CD14-positive monocyte (primary cell): ENCODE results near the gene RNF128. TPM values are rescaled to one million over a fixed set of nuclear protein-coding genes. Genes with fewer than 3 reads are reported as not detected.

Source experiments
- DNase-seq, 3 donors: peaks; one replicate each; pipeline ENCODE4 v3.0.0-alpha.2; 2011 to 2022
- H2AFZ ChIP-seq: 2 replicates; pipeline ENCODE4 v1.6.0; 2012; ENCODE audit warnings: mild to moderate bottlenecking, low read depth, low read length, inconsistent platforms; ENCODE audit not compliant: insufficient read depth, poor library complexity, severe bottlenecking
- H3K27ac ChIP-seq, 2 donors: 1 replicate in 1 of 2; 2 replicates in 1 of 2; pipeline ENCODE4 v1.5.1; 2012 to 2013; ENCODE audit warnings: low read length in 2 of 2, control low read depth in 1 of 2, inconsistent platforms in 1 of 2, low read depth in 1 of 2, mild to moderate bottlenecking in 1 of 2
- H3K27me3 ChIP-seq, 2 donors: one replicate each; pipeline versions ENCODE4 v1.6.0 to v1.6.1; 2011 to 2013; ENCODE audit warnings: low read length in 2 of 2; ENCODE audit not compliant: control insufficient read depth in 2 of 2, insufficient read depth in 2 of 2
- H3K36me3 ChIP-seq, 2 donors: replicated peaks in 1 of 2; 1 replicate in 1 of 2; 2 replicates in 1 of 2; pipeline versions ENCODE4 v1.5.1 to v1.6.1; 2012 to 2013; ENCODE audit warnings: low read length in 2 of 2, control low read depth in 1 of 2, inconsistent platforms in 1 of 2, mild to moderate bottlenecking in 1 of 2; ENCODE audit not compliant: insufficient read depth in 2 of 2, control insufficient read depth in 1 of 2
- H3K4me1 ChIP-seq, 2 donors: 1 replicate in 1 of 2; 2 replicates in 1 of 2; pipeline versions ENCODE4 v1.5.1 to v1.6.1; 2012 to 2013; ENCODE audit warnings: low read length in 2 of 2, control low read depth in 1 of 2, inconsistent platforms in 1 of 2, mild to moderate bottlenecking in 1 of 2, moderate library complexity in 1 of 2; ENCODE audit not compliant: insufficient read depth in 2 of 2, control insufficient read depth in 1 of 2
- H3K4me2 ChIP-seq: replicated peaks from 2 replicates; pipeline ENCODE3; 2012; ENCODE audit warnings: low read length, moderate library complexity, mild to moderate bottlenecking; ENCODE audit not compliant: poor library complexity, severe bottlenecking; ENCODE audit errors: extremely low read depth
- H3K4me3 ChIP-seq, 3 experiments: fragments of 200-600 bp in 1 of 3; sonication (generic) in 1 of 3; replicated peaks in 1 of 3; 1 replicate in 2 of 3; 2 replicates in 1 of 3; pipeline ENCODE4 v1.5.1; 2011 to 2013; ENCODE audit warnings: low read length in 3 of 3, mild to moderate bottlenecking in 3 of 3, control low read depth in 2 of 3, low read depth in 2 of 3, inconsistent platforms in 1 of 3, moderate library complexity in 1 of 3
- H3K79me2 ChIP-seq: 2 replicates; pipeline ENCODE4 v1.6.0; 2012; ENCODE audit warnings: mild to moderate bottlenecking, control low read depth, inconsistent platforms, low read length, moderate library complexity; ENCODE audit not compliant: insufficient read depth
- H3K9ac ChIP-seq: 2 replicates; pipeline ENCODE4 v1.6.0; 2017; ENCODE audit warnings: low read length, mild to moderate bottlenecking; ENCODE audit not compliant: insufficient read depth, poor library complexity, severe bottlenecking
- H3K9me3 ChIP-seq, 2 donors: replicated peaks in 1 of 2; 1 replicate in 1 of 2; 2 replicates in 1 of 2; pipeline versions ENCODE4 v1.5.1 to v1.6.1; 2012 to 2013; ENCODE audit warnings: low read length in 2 of 2, control low read depth in 1 of 2; ENCODE audit not compliant: control insufficient read depth in 1 of 2, insufficient read depth in 1 of 2
- H4K20me1 ChIP-seq: 2 replicates; pipeline ENCODE4 v1.6.0; 2012; ENCODE audit warnings: mild to moderate bottlenecking, low read length, control low read depth, moderate library complexity; ENCODE audit not compliant: insufficient read depth
- H3K27ac Mint-ChIP-seq, 7 donors: one replicate each; pipeline ENCODE4 v1.8.0; 2020; ENCODE audit warnings: mild to moderate bottlenecking in 7 of 7, mixed read lengths in 7 of 7, moderate library complexity in 6 of 7, inconsistent platforms in 2 of 7
- H3K27me3 Mint-ChIP-seq, 3 donors: one replicate each; pipeline ENCODE4 v1.8.0; 2021 to 2022; ENCODE audit warnings: low read depth in 3 of 3, mild to moderate bottlenecking in 3 of 3, mixed read lengths in 3 of 3, moderate library complexity in 3 of 3, inconsistent platforms in 1 of 3
- H3K36me3 Mint-ChIP-seq, 2 donors: one replicate each; pipeline ENCODE4 v1.8.0; 2020; ENCODE audit warnings: mixed read lengths in 2 of 2, inconsistent platforms in 1 of 2, mild to moderate bottlenecking in 1 of 2
- H3K4me1 Mint-ChIP-seq: one replicate; pipeline ENCODE4 v1.8.0; 2020; ENCODE audit warnings: mild to moderate bottlenecking, mixed read lengths
- H3K4me3 Mint-ChIP-seq, 2 donors: one replicate each; pipeline ENCODE4 v1.8.0; 2020; ENCODE audit warnings: mild to moderate bottlenecking in 2 of 2, mixed read lengths in 2 of 2, moderate library complexity in 1 of 2
- H3K9me3 Mint-ChIP-seq, 7 donors: one replicate each; pipeline ENCODE4 v1.8.0; 2020 to 2022; ENCODE audit warnings: mixed read lengths in 7 of 7, mild to moderate bottlenecking in 6 of 7, moderate library complexity in 6 of 7, inconsistent platforms in 2 of 7
- WGBS: methylation state at CpG from one replicate; pipeline ENCODE4 v1.1.5; 2013; ENCODE audit warnings: missing lambda C conversion rate; ENCODE audit not compliant: insufficient coverage; 5-methylcytosine and 5-hydroxymethylcytosine counted together
- intact Hi-C, 2 donors: fragments of 100-400 bp; cut with micrococcal nuclease; formaldehyde crosslinking; loops; one replicate each; pipeline versions ENCODE4 v1.15.0 to v1.15.1; 2023
- polyA plus RNA-seq, 3 donors: library from polyadenylated mRNA; depleted of rRNA in 1 of 3; unstranded in 2 of 3; stranded (reverse) in 1 of 3; fragments of 300-500 nt in 2 of 3; fragments of >200 nt in 1 of 3; fragmentation: Illumina TruSeq in 2 of 3; gene quantifications; 1 replicate in 2 of 3; 2 replicates in 1 of 3; pipeline ENCODE4 v1.2.3, GENCODE V29; 2012 to 2021
- TF ChIP-seq, protein P1 (sequence below): fragments of 200-600 bp; IDR thresholded peaks from one replicate; pipeline ENCODE4 v1.8.0; 2022; ENCODE audit warnings: antibody characterized with exemption, mild to moderate bottlenecking

Gene RNF128
- polyA plus RNA-seq, 3 donors, result not detected

DNA sequence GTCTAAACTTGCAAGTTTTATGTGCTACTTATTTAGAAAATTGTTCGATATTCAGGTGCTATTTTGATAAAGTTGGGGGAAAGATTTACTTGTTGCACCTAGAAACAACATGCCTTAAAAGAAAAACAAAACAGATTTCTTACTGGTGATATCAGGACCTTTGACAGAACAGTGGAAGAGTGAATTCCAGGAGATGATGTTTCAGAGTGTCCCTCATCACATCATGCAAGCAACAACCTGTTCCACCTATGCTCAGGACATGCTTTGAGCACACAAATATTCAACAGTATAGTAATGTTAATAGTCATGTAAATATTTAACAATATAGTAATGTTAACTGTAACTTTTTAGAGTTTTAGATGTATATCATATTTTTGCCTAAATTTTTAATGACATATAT lies 23.9 kb upstream of the RNF128 start:
- H3K36me3 ChIP-seq, result no peaks in the 10 kb centered on the region
- no peak overlapping the region for H3K27ac ChIP-seq
- intact Hi-C loops, result no loop called here
- no peaks in the 10 kb centered on the region for H4K20me1 ChIP-seq
- no peak overlapping the region for H3K4me3 ChIP-seq
- H3K27ac Mint-ChIP-seq, result no peak overlapping the region
- no peaks in the 10 kb centered on the region for H3K79me2 ChIP-seq
- no peak overlapping the region for H3K4me2 ChIP-seq
- peaks cover 0 to 2% (median 0%) of the 10 kb centered on the region in 7 donors for H3K9me3 Mint-ChIP-seq
- H2AFZ ChIP-seq, result no peak overlapping the region
- TF ChIP-seq, protein P1, sequence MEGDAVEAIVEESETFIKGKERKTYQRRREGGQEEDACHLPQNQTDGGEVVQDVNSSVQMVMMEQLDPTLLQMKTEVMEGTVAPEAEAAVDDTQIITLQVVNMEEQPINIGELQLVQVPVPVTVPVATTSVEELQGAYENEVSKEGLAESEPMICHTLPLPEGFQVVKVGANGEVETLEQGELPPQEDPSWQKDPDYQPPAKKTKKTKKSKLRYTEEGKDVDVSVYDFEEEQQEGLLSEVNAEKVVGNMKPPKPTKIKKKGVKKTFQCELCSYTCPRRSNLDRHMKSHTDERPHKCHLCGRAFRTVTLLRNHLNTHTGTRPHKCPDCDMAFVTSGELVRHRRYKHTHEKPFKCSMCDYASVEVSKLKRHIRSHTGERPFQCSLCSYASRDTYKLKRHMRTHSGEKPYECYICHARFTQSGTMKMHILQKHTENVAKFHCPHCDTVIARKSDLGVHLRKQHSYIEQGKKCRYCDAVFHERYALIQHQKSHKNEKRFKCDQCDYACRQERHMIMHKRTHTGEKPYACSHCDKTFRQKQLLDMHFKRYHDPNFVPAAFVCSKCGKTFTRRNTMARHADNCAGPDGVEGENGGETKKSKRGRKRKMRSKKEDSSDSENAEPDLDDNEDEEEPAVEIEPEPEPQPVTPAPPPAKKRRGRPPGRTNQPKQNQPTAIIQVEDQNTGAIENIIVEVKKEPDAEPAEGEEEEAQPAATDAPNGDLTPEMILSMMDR, result no peak
- no peaks in the 10 kb centered on the region for H3K9me3 ChIP-seq
- H3K4me3 Mint-ChIP-seq, result no peak overlapping the region
- peaks cover 0 to 2% (median 0%) of the 10 kb centered on the region in 3 donors for H3K27me3 Mint-ChIP-seq
- H3K27me3 ChIP-seq, result peaks cover 0 to 3% of the 10 kb centered on the region in 2 donors
- H3K36me3 Mint-ChIP-seq, result no peaks in the 10 kb centered on the region
- no peaks in the 10 kb centered on the region for H3K4me1 ChIP-seq
- no peak for DNase-seq
- no CpG with 5 or more reads among the region's 1 CpG for WGBS
- H3K4me1 Mint-ChIP-seq, result no peaks in the 10 kb centered on the region
- no peak overlapping the region for H3K9ac ChIP-seq

DNA sequence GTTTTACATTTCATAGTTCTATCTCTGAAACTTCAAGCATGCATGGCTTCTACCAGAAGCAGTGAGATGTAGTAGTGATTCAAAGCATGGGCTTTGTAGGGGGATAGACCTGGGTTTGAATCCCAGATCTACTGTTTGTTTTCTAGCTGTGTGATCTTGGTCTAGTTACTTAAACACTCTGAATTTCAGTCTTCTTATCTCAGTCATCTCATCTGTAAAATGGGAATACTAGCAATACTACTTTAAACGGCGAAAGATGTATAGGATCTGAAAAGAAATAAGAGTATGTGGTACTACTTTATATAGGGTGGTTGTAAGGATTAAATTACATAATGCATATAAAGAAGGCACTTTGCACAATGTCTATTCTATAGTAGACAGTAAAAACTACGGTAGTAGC lies 20.0 kb upstream of the RNF128 start:
- no peak overlapping the region for H3K9ac ChIP-seq
- Mint-ChIP-seq H3K27ac (no peak overlapping the region), H3K4me3 (no peak overlapping the region), H3K9me3 (peaks cover 0 to 2% (median 0%) of the 10 kb centered on the region in 7 donors), H3K27me3 (peaks cover 0 to 2% (median 0%) of the 10 kb centered on the region in 3 donors), H3K36me3 (no peaks in the 10 kb centered on the region), H3K4me1 (no peaks in the 10 kb centered on the region)
- H3K4me2 ChIP-seq, result no peak overlapping the region
- no peaks in the 10 kb centered on the region for H3K4me1 ChIP-seq
- H3K36me3 ChIP-seq, result no peaks in the 10 kb centered on the region
- no peaks in the 10 kb centered on the region for H4K20me1 ChIP-seq
- peaks cover 0 to 3% of the 10 kb centered on the region in 2 donors for H3K27me3 ChIP-seq
- no CpG with 5 or more reads among the region's 3 CpGs for WGBS
- no peaks in the 10 kb centered on the region for H3K9me3 ChIP-seq
- no peak overlapping the region for H3K27ac ChIP-seq
- H3K4me3 ChIP-seq, result no peak overlapping the region
- TF ChIP-seq, protein P1, result no peak
- no peak for DNase-seq
- H2AFZ ChIP-seq, result no peak overlapping the region
- H3K79me2 ChIP-seq, result no peaks in the 10 kb centered on the region
- intact Hi-C loops, result no loop called here
